ENCODE data around the gene RNLS. TPM values are rescaled to one million over a fixed set of nuclear protein-coding genes. Genes with fewer than 3 reads are reported as not detected.

RNLS gene
- total RNA-seq, 1 donor from 2014 or later, result 13.3 TPM

DNA sequence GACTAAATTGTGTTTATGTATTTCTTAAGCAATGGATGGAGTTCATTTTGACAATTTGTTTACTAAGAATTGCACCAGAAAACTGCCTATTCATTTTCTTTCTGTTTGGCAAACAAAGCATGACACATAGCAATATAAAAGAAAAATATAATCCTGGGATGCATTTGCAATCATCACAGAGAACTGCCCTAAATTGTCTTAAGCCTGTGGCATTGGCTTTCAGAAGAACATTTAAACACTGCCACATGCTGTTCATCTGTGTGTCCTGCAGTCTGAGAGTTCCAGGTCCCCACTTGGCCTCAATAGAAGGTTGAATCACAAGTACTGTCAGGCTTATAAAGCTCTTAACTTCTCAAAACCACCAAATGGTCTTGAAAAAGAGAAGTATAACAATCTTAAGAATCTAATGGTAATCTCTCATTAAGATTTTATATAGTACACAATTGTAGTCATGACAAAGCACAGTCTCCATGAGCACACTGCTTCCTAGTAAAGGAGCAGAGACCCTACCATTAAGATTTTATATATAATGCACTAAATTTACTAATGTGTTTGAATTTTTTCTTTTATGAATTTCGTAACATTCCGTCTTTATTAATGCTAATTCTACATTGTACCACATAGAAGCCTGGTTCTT, 29.9 kb downstream of the RNLS start:
- Histone ChIP-seq H3K4me1 (no peaks in the 10 kb centered on the region), H3K9me3 (no peaks in the 10 kb centered on the region), H3K36me3 (no peaks in the 10 kb centered on the region), H3K27ac (no peak overlapping the region), H3K4me3 (no peak overlapping the region), H3K27me3 (no peaks in the 10 kb centered on the region)
- TF ChIP-seq POLR2A (IDR thresholded peaks at IDR 0.05), result no peak
- TF ChIP-seq, protein P1, sequence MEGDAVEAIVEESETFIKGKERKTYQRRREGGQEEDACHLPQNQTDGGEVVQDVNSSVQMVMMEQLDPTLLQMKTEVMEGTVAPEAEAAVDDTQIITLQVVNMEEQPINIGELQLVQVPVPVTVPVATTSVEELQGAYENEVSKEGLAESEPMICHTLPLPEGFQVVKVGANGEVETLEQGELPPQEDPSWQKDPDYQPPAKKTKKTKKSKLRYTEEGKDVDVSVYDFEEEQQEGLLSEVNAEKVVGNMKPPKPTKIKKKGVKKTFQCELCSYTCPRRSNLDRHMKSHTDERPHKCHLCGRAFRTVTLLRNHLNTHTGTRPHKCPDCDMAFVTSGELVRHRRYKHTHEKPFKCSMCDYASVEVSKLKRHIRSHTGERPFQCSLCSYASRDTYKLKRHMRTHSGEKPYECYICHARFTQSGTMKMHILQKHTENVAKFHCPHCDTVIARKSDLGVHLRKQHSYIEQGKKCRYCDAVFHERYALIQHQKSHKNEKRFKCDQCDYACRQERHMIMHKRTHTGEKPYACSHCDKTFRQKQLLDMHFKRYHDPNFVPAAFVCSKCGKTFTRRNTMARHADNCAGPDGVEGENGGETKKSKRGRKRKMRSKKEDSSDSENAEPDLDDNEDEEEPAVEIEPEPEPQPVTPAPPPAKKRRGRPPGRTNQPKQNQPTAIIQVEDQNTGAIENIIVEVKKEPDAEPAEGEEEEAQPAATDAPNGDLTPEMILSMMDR (IDR thresholded peaks at IDR 0.05), result peak in 2 of 3 experiments; percentile 73 to 76
- TF ChIP-seq POLR2AphosphoS5 (IDR thresholded peaks at IDR 0.05; ENCODE audit: insufficient read depth in 1 of 2, low read depth in 1 of 2), result peak in 1 of 2 donors; percentile 53
- intact Hi-C loops (cut with DNase I), result loop anchor here (10.0 kb wide), 2 partner anchors 148 to 688 kb away; partner anchors contain the start of genes KLLN and PTEN
- DNase-seq (ENCODE audit: extremely low spot score in 2 of 2), result no peak

DNA sequence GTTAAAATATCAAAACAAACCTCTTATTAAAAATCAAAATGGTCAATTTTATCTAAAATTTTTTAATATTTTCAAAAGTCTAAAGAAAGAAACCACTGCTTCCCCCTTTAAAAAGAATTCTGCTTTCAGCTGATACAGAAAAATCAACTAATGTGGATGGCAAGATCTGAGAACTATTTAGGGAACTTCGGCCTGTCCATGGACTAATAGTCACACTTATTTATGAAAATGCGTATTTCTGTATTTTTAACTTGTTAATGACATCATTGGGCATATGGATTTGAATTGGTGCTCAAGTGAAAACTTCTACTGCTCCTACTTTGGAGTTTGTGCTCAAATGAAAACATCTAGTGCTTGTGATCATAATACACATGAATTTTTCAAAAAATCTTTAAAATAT, 31.9 kb downstream of the RNLS start:
- H3K27ac ChIP-seq, result no peak overlapping the region
- H3K4me3 ChIP-seq, result no peak overlapping the region
- intact Hi-C loops (cut with DNase I), result loop anchor here (10.0 kb wide), 2 partner anchors 146 to 686 kb away; partner anchors contain the start of genes KLLN and PTEN
- no peaks in the 10 kb centered on the region for H3K4me1 ChIP-seq
- H3K9me3 ChIP-seq, result no peaks in the 10 kb centered on the region
- no peaks in the 10 kb centered on the region for H3K36me3 ChIP-seq
- no peaks in the 10 kb centered on the region for H3K27me3 ChIP-seq
- TF ChIP-seq, protein P1 (IDR thresholded peaks at IDR 0.05), result no peak
- TF ChIP-seq POLR2AphosphoS5 (IDR thresholded peaks at IDR 0.05; ENCODE audit: insufficient read depth in 1 of 2, low read depth in 1 of 2), result no peak
- TF ChIP-seq POLR2A (IDR thresholded peaks at IDR 0.05), result no peak
- DNase-seq (ENCODE audit: extremely low spot score in 2 of 2), result no peak

DNA sequence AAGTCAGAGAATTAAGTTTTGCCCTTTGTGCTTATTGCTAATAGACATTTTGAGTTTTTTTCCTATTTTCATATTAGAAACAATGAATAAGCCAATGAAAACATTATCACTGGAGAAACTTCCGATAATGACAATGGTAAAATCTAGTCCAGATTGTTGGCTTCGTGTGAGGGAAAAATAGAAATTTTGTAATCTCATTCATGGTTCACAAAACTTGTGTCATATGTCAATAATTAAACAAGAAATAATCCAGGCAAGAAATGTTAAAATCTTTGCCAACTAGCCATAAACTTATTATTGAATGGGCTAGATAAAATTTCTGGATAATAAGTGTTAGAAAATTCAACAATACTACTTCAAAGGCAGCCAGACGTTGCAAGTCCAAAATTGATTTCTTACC, 36.6 kb downstream of the RNLS start:
- H3K27ac ChIP-seq, result no peak overlapping the region
- intact Hi-C loops (cut with DNase I), result no loop called here

DNA sequence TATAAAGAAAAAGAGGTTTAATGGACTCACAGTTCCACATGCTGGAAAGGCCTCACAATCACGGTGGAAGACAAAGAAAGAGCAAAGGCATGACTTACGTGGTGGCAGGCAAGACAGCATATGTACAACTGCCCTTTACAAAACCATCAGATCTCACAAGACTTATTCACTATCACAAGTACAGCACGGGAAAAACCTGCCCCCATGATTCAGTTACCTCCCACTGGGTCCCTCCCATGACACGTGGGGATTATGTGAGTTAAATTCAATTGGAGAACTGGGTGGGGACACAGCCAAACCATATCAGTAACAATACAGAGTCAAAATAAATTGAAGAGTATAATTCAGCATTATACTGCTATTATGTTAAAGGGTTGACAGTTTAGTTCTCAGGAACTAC, 37.8 kb downstream of the RNLS start:
- peaks cover 12% of the 10 kb centered on the region for H3K4me1 ChIP-seq
- no peak overlapping the region for H3K27ac ChIP-seq
- no peak overlapping the region for H3K4me3 ChIP-seq
- TF ChIP-seq, protein P1 (IDR thresholded peaks at IDR 0.05), result no peak
- TF ChIP-seq POLR2AphosphoS5 (IDR thresholded peaks at IDR 0.05; ENCODE audit: insufficient read depth in 1 of 2, low read depth in 1 of 2), result no peak
- no peak for TF ChIP-seq POLR2A (IDR thresholded peaks at IDR 0.05)
- H3K36me3 ChIP-seq, result no peaks in the 10 kb centered on the region
- H3K9me3 ChIP-seq, result no peaks in the 10 kb centered on the region
- DNase-seq (ENCODE audit: extremely low spot score in 2 of 2), result no peak
- intact Hi-C loops (cut with DNase I), result no loop called here
- no peaks in the 10 kb centered on the region for H3K27me3 ChIP-seq

More for the DNA sequence above, 36.6 kb downstream of the RNLS start:
- Histone ChIP-seq H3K27me3 (no peaks in the 10 kb centered on the region), H3K9me3 (no peaks in the 10 kb centered on the region), H3K4me1 (peaks cover 12% of the 10 kb centered on the region), H3K4me3 (no peak overlapping the region), H3K36me3 (no peaks in the 10 kb centered on the region)
- TF ChIP-seq POLR2AphosphoS5 (IDR thresholded peaks at IDR 0.05; ENCODE audit: insufficient read depth in 1 of 2, low read depth in 1 of 2) (no peak), POLR2A (IDR thresholded peaks at IDR 0.05) (no peak)
- TF ChIP-seq, protein P1 (IDR thresholded peaks at IDR 0.05), result no peak
- no peak for DNase-seq (ENCODE audit: extremely low spot score in 2 of 2)

DNA sequence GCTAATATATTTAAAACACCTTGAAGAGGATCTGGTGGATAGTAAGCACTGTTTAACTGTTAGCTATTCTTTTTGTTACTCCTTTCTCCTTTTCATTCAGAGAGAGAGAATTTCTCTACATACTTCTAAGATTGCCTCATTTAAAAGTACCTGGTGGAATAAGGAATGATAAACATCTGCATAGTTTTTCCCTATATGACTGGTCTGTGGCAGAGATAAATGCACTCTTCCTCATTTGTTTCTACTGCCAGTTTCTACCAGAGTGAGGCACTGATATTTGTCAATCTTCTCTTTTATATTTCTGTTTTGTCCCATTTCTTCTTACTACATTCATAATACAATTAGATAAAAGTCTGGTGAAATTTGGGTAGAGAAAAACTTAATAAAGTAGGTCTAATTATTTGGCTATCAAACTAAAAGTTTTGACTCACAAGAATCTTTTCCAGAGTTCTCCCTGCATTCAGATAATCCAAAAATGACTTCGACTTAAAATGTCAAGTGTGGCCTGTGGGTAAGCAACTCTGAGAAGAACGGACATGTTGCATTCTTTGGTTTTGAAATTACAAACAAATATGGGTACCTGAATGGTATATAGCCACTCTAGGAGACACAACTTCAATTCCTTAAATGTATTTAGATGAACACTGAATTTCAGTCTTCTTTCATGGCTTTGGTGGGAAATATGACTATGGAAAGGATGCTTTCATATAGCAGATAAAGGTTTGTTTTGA, 38.8 kb downstream of the RNLS start:
- DNase-seq (ENCODE audit: extremely low spot score in 2 of 2), result no peak
- Histone ChIP-seq H3K27me3 (no peaks in the 10 kb centered on the region), H3K4me1 (peaks cover 12% of the 10 kb centered on the region), H3K9me3 (no peaks in the 10 kb centered on the region), H3K27ac (no peak overlapping the region), H3K4me3 (no peak overlapping the region), H3K36me3 (no peaks in the 10 kb centered on the region)
- TF ChIP-seq, protein P1 (IDR thresholded peaks at IDR 0.05), result no peak
- TF ChIP-seq POLR2AphosphoS5 (IDR thresholded peaks at IDR 0.05; ENCODE audit: insufficient read depth in 1 of 2, low read depth in 1 of 2) (no peak), POLR2A (IDR thresholded peaks at IDR 0.05) (no peak)
- intact Hi-C loops (cut with DNase I), result no loop called here

All from vagina (tissue), 2 donors.